ENCODE data around the gene IQCM. TPM values are rescaled to one million over a fixed set of nuclear protein-coding genes. Genes with fewer than 3 reads are reported as not detected.
"Not testable (repeated sequence)": the region's sequence is repeated elsewhere in the genome, so short reads cannot be mapped to it uniquely, and the experiment has no call there.

Gene IQCM
- total RNA-seq, 2 experiments from 2014 or later = not detected

DNA sequence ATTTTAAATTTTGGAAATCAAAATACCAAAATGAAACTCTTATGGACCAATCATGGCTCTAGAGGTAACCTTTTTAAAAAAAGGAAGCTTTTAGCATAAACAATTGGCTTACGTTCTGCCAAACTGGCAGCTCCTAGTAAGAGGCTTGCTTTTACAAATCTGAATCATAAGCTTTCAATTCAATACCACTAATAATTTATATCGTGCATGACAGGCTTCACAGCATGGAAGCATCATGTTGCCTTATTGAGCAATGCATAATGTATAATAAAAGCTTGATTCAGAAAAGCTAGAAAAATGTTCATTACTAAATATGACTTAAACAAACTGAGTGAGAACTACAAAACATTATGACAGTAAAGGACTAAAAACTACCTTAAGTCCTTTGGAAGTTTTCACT is 280.9 kb downstream of the IQCM start:
- Mint-ChIP-seq H3K9me3 (ENCODE audit: low read depth) (peaks cover 15% of the 10 kb centered on the region), H3K27ac (no peak overlapping the region), H3K4me1 (no peaks in the 10 kb centered on the region), H3K36me3 (ENCODE audit: low read depth) (no peaks in the 10 kb centered on the region), H3K4me3 (no peak overlapping the region), H3K27me3 (no peaks in the 10 kb centered on the region)
- no peak for DNase-seq
- ChIA-PET POLR2A (no interaction called here), CTCF (no interaction called here)
- intact Hi-C loops (cut with DNase I, micrococcal nuclease) = no loop called here
- no peak for ATAC-seq

DNA sequence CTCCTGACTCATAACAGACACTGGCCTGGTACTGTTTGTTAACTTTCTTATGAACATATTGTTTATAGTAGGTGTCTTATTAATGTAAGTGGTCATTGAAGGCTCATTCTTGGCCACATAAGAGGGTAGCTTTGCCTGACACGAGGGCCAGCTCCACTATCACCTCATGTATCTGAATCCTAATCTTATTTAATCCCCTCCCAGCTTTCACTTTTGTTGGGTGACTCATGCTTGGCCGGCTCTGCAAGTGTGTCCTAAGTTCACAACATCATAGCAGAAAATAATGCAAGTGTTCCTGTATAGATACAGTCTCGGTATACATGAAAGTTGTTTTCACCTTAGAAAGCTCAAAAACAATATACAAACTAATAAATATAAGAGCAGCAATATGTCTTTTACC is 283.8 kb downstream of the IQCM start:
- intact Hi-C loops (cut with DNase I, micrococcal nuclease) = no loop called here
- no peak overlapping the region for H3K4me3 Mint-ChIP-seq
- ATAC-seq = no peak
- no peaks in the 10 kb centered on the region for H3K27me3 Mint-ChIP-seq
- ChIA-PET POLR2A (no interaction called here), CTCF (no interaction called here)
- peaks cover 8% of the 10 kb centered on the region for H3K9me3 Mint-ChIP-seq (ENCODE audit: low read depth)
- no peak overlapping the region for H3K27ac Mint-ChIP-seq
- no peaks in the 10 kb centered on the region for H3K4me1 Mint-ChIP-seq
- no peaks in the 10 kb centered on the region for H3K36me3 Mint-ChIP-seq (ENCODE audit: low read depth)
- no peak for DNase-seq

DNA sequence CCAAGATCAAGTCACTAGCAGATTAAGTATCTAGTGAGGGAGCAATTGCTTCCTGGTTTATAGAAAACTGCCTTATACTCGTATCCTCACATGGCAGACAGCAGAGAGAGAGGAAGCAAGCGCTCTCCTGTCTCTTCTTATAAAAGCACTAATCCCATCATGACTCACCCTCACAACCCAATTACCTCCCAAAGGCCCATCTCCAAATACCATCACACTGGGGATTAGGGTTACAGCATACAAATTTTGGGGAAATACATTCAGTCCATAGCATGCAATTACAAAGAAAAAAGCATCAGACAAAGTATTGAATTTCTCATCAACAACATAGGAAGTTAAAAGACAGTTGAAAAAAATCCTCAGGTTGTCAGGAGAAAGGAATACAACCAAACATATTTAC is 292.6 kb downstream of the IQCM start:
- H3K27ac Mint-ChIP-seq = no peak overlapping the region
- H3K27me3 Mint-ChIP-seq = no peaks in the 10 kb centered on the region
- ATAC-seq (no peak), DNase-seq (no peak)
- peaks cover 2% of the 10 kb centered on the region for H3K9me3 Mint-ChIP-seq (ENCODE audit: low read depth)
- POLR2A ChIA-PET = no interaction called here
- CTCF ChIA-PET = no interaction called here
- intact Hi-C loops (cut with DNase I, micrococcal nuclease) = no loop called here
- no peaks in the 10 kb centered on the region for H3K4me1 Mint-ChIP-seq
- no peak overlapping the region for H3K4me3 Mint-ChIP-seq
- no peaks in the 10 kb centered on the region for H3K36me3 Mint-ChIP-seq (ENCODE audit: low read depth)

DNA sequence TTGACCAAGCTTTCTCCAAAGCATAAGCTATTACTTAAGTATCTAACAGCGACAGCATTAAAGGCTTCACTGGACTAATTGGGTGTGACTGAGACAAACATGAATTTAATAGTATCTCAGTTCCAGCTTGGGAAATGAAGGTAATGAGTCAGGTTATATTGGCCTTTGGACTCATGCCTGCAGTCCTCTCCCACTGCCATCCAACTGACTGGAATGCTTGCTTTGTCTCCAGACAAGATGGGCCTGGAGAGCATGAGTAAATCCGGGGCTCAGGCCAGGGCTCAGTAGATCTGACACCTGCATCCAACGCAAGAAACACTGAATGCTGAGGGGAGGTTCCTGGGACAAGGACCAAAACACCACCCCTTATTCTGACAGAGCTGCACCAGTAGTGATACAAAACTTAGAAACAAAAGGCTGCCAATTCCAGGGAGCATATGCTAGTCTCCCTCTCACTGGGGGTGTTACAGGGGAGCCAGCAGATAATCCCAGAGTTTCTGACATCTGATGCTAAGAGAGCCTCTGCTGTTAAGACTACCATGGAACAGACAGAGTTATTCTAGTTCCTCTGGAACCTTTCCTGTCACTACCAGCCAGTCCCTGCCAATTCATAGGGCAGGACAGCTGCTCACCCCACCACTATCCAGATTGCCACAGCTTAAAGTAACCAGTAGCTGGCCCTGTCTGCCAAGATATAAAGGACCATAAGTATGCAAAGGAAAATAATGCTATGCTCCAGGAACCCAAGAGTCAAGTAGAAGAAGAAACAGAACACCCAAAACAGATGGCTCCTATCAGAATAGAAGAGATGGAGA is 293.8 kb downstream of the IQCM start:
- Mint-ChIP-seq H3K27ac (no peak overlapping the region), H3K27me3 (no peaks in the 10 kb centered on the region), H3K4me1 (no peaks in the 10 kb centered on the region), H3K9me3 (ENCODE audit: low read depth) (peaks cover 5% of the 10 kb centered on the region), H3K4me3 (no peak overlapping the region), H3K36me3 (ENCODE audit: low read depth) (no peaks in the 10 kb centered on the region)
- ChIA-PET CTCF (no interaction called here), POLR2A (no interaction called here)
- DNase-seq (no peak), ATAC-seq (no peak)
- intact Hi-C loops (cut with DNase I, micrococcal nuclease) = no loop called here

DNA sequence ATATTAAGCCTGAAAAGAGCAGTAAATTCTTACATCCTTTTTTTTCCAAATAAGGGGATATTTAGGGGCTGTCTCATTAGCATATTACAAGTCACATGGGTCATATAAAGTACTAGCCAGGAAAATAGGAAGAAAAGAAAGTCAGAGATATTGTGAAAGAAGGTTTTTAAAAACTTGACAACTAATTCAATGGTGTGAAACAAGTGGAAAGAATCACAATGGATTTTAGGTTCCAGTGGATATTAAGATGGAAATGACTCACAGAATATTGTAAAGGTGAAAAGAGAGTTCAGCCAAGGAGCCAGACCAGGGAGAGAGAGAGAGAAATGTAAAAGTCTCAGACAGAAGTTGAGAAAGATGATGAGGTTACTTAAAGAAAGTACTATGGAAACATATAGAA is 297.2 kb downstream of the IQCM start:
- Mint-ChIP-seq H3K36me3 (ENCODE audit: low read depth) (no peaks in the 10 kb centered on the region), H3K4me1 (no peaks in the 10 kb centered on the region), H3K27ac (no peak overlapping the region), H3K9me3 (ENCODE audit: low read depth) (peaks cover 5% of the 10 kb centered on the region), H3K4me3 (no peak overlapping the region), H3K27me3 (no peaks in the 10 kb centered on the region)
- DNase-seq = no peak
- ATAC-seq = no peak
- ChIA-PET CTCF (no interaction called here), POLR2A (no interaction called here)
- intact Hi-C loops (cut with DNase I, micrococcal nuclease) = no loop called here

DNA sequence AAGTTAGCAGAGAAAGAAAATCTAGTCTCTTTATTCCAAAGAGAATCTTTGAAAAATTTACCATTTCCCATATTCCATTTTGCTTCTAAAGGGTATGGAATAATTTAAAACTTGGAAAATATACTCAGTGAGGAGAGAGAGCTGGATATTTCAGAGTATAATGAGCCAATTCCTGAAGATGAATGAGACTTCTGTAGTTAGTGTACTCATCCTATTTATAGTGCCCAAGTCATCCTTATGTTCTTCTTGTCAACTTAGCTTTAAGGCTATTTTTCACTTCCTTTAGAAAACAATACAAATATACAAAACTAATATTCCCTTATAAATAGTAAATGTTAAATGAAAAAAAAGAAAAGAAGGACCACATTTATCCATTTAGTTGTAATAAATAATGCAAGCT is 302.6 kb downstream of the IQCM start:
- Mint-ChIP-seq H3K27ac (no peak overlapping the region), H3K4me3 (no peak overlapping the region), H3K36me3 (ENCODE audit: low read depth) (no peaks in the 10 kb centered on the region), H3K4me1 (no peaks in the 10 kb centered on the region), H3K9me3 (ENCODE audit: low read depth) (peaks cover 9% of the 10 kb centered on the region), H3K27me3 (no peaks in the 10 kb centered on the region)
- POLR2A ChIA-PET = no interaction called here
- no peak for ATAC-seq
- intact Hi-C loops (cut with DNase I, micrococcal nuclease) = no loop called here
- DNase-seq = no peak
- CTCF ChIA-PET = interaction anchor here (0.6 kb wide), 1 partner anchor 209 kb away, joined by 3 read pairs; no protein-coding TSS in a partner anchor

DNA sequence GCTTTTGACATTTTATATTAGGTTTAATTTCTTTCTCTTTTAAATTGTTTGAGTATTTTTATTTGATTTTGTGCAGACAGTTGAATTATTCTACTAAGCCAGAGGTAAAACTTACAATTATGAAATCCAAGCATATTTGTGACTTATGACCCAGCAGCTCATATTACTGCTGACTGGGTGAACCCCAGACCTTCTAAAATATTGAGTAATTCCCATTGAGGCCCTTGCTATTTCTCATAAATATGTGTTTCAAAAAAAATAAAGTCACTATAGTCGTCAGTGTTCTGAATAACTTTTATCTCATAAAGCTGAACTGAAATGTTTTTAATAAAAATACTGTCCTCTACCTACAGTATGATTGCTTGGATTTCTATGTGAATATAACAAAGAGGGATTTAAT is 303.1 kb downstream of the IQCM start:
- intact Hi-C loops (cut with DNase I, micrococcal nuclease) = no loop called here
- Mint-ChIP-seq H3K9me3 (ENCODE audit: low read depth) (peaks cover 9% of the 10 kb centered on the region), H3K4me3 (no peak overlapping the region), H3K4me1 (no peaks in the 10 kb centered on the region), H3K36me3 (ENCODE audit: low read depth) (no peaks in the 10 kb centered on the region), H3K27ac (no peak overlapping the region), H3K27me3 (no peaks in the 10 kb centered on the region)
- DNase-seq (no peak), ATAC-seq (no peak)
- POLR2A ChIA-PET = no interaction called here
- CTCF ChIA-PET = no interaction called here

DNA sequence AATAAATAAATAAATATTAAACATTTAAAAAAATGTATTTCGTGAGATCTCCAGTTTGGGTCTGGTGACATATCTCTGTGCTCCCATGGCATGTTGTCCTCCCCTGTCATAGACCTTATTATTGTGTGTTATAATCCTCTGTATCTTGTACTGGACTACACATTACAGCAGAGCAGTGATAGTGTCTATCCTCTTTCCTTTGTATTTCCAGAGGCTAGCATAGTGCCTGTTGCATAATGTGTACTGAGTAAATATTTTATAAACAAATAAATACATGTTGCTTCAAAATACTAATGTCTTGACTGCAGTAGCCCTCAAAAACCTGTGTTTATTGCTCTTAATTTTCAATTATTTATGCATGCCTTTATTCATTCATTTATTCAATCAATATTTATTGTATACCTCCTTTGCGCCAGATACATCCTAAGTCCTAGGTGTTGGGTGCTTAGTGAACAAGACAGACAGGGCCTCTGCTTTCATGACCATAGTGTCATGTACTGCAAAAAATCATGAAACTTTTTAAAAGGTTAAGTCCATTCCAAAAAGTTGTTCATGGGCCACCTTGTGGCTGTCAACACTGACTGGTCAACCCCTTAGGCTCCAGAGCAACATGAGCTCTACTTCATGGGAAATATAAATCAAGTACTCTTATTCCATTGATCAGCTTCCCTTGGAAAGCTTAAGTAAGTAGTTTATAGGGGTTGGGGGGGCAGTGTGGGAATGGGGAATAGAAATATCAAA is 303.9 kb downstream of the IQCM start:
- no peak for ATAC-seq
- ChIA-PET CTCF (no interaction called here), POLR2A (no interaction called here)
- Mint-ChIP-seq H3K36me3 (ENCODE audit: low read depth) (no peaks in the 10 kb centered on the region), H3K27me3 (no peaks in the 10 kb centered on the region), H3K27ac (no peak overlapping the region), H3K4me3 (no peak overlapping the region), H3K4me1 (no peaks in the 10 kb centered on the region), H3K9me3 (ENCODE audit: low read depth) (peaks cover 11% of the 10 kb centered on the region)
- intact Hi-C loops (cut with DNase I, micrococcal nuclease) = no loop called here
- DNase-seq = no peak

DNA sequence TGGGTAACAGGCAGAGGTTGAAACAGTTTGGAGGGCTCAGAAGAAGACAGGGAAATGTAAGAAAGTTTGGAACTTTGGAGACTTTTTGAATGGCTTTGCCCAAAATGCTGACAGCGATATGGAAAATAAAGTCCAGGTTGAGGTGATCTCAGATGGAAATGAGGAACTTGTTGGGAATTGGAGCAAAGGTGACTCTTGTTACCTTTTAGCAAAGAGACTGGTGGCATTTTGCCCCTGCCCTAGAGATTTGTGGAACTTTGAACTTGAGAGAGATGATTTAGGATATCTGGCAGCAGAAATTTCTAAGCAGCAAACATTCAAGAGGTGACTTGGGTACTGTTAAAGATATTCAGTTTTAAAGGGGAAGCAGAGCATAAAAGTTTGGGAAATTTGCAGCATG is 308.3 kb downstream of the IQCM start:
- H3K27me3 Mint-ChIP-seq; ATAC-seq; DNase-seq; H3K27ac Mint-ChIP-seq; POLR2A ChIA-PET; intact Hi-C loops (cut with DNase I, micrococcal nuclease); H3K4me1 Mint-ChIP-seq; H3K36me3 Mint-ChIP-seq (ENCODE audit: low read depth); H3K4me3 Mint-ChIP-seq; CTCF ChIA-PET: not testable (repeated sequence)
- peaks cover 12% of the 10 kb centered on the region for H3K9me3 Mint-ChIP-seq (ENCODE audit: low read depth)

DNA sequence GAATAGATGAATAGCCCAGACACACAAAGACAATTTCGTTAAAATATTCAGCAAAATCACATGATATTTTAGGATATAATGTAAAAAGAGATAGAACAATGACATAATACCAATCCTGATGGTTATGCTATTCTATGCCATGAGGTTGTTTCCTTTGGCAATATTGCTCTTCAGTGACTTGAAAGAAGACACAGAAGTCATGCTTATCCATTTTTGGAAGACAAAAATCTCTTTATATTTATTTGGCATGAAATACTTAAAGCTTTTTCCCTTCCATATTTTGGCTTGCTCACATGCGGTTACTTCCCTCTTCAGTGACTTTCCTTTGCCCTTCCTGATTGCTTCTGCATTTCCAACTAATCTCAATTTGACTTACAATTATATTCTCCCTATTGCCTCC is 314.8 kb downstream of the IQCM start:
- ChIA-PET POLR2A (no interaction called here), CTCF (interaction anchor here (0.7 kb wide), 1 partner anchor 1478 kb away, joined by 3 read pairs; no protein-coding TSS in a partner anchor)
- Mint-ChIP-seq H3K4me1 (no peaks in the 10 kb centered on the region), H3K27ac (no peak overlapping the region), H3K4me3 (no peak overlapping the region), H3K27me3 (peaks cover 2% of the 10 kb centered on the region), H3K9me3 (ENCODE audit: low read depth) (peaks cover 3% of the 10 kb centered on the region), H3K36me3 (ENCODE audit: low read depth) (no peaks in the 10 kb centered on the region)
- ATAC-seq (no peak), DNase-seq (no peak)
- intact Hi-C loops (cut with DNase I, micrococcal nuclease) = no loop called here

DNA sequence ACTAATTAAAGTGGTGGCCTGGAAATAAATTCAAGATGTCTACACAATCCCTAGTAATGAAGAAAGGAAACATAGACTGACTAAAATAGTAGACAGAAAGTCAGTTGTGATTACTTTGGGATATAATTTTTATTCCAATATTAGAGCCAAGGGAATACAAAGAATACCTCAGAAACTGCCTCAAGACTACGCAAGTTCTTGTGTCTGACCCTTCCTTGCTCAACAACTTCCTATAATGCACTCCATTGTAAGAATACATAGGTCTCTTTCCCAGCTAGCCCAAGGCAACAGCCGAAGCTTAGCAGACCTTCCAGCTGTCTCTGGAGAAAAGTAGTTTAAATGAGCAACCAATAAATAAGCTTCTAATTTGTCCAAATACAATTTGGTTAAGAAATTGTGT is 315.9 kb downstream of the IQCM start:
- peaks cover 2% of the 10 kb centered on the region for H3K27me3 Mint-ChIP-seq
- intact Hi-C loops (cut with DNase I, micrococcal nuclease) = no loop called here
- CTCF ChIA-PET = no interaction called here
- H3K4me1 Mint-ChIP-seq = no peaks in the 10 kb centered on the region
- peaks cover 3% of the 10 kb centered on the region for H3K9me3 Mint-ChIP-seq (ENCODE audit: low read depth)
- no peak for ATAC-seq
- H3K27ac Mint-ChIP-seq = no peak overlapping the region
- DNase-seq = no peak
- POLR2A ChIA-PET = no interaction called here
- H3K4me3 Mint-ChIP-seq = no peak overlapping the region
- H3K36me3 Mint-ChIP-seq (ENCODE audit: low read depth) = no peaks in the 10 kb centered on the region

DNA sequence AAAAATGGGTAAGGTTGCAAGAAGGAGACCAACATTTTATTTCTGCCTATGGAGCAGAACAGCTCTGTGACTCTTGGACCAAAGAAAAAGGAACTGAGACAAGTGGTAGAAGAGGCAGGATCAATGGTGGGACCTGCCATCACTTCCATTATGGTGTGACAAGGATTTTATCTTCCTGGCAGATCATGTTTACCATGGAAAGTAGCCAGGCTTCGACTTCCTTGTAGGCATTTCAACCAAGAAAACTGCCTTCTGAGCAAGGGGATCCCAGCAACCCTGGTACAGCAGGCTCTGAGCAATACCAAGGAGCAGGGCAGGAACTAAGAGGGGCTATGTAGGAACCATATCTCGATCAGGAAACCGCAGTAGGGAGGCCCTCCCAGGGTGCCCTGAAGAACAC is 317.4 kb downstream of the IQCM start:
- Mint-ChIP-seq H3K4me3 (no peak overlapping the region), H3K36me3 (ENCODE audit: low read depth) (no peaks in the 10 kb centered on the region), H3K4me1 (no peaks in the 10 kb centered on the region), H3K27me3 (peaks cover 2% of the 10 kb centered on the region), H3K9me3 (ENCODE audit: low read depth) (peaks cover 3% of the 10 kb centered on the region), H3K27ac (no peak overlapping the region)
- ATAC-seq (no peak), DNase-seq (no peak)
- ChIA-PET POLR2A (no interaction called here), CTCF (no interaction called here)
- intact Hi-C loops (cut with DNase I, micrococcal nuclease) = no loop called here

Measured in activated CD4-positive, alpha-beta T cell treated with anti-CD3 and anti-CD28 coated beads for 36 hours (primary cell).